Caco-2 (cell line): ENCODE data around the gene ABI3BP. TPM values are rescaled to one million over a fixed set of nuclear protein-coding genes. Genes with fewer than 3 reads are reported as not detected.

Experiments used
- BruUV-seq: library from RNA; stranded (reverse); fragments of 400-500 nt; replicated peaks from 2 replicates; lab custom pipeline; 2021; lab: Mats Ljungman, UMichigan
- CTCF ChIA-PET: fragments of 300-600 bp; sonication (Branson Sonifier 250); formaldehyde crosslinking; loops from one replicate; lab custom pipeline; 2022; ENCODE audit warnings: antibody characterized with exemption; lab: Charles Lee
- POLR2A ChIA-PET: fragments of 300-600 bp; sonication (Branson Sonifier 250); formaldehyde crosslinking; loops from one replicate; lab custom pipeline; 2022; ENCODE audit warnings: antibody characterized with exemption; lab: Charles Lee
- DNase-seq, 2 experiments: peaks; one replicate each; pipeline versions ENCODE4 v3.0.0 to v3.0.0-alpha.2; 2020 to 2022
- H3K27me3 ChIP-seq: replicated peaks from 2 replicates; pipeline ENCODE4 v1.6.0; 2011; ENCODE audit warnings: low read length; ENCODE audit not compliant: control insufficient read depth, insufficient read depth
- H3K36me3 ChIP-seq: 2 replicates; pipeline ENCODE4 v1.5.1; 2011; ENCODE audit warnings: low read length; ENCODE audit not compliant: control insufficient read depth, insufficient read depth
- H3K4me1 ChIP-seq: fragments of 250-450 bp; sonication (Bioruptor Pico); 2 replicates; pipeline ENCODE4 v1.5.1; 2020; ENCODE audit warnings: mild to moderate bottlenecking
- H3K4me3 ChIP-seq: 2 replicates; pipeline ENCODE4 v1.5.1; 2011; ENCODE audit warnings: low read depth, mild to moderate bottlenecking, control low read depth, low read length
- H3K9me3 ChIP-seq: fragments of 250-450 bp; sonication (Bioruptor Pico); 2 replicates; pipeline ENCODE4 v1.5.1; 2020; ENCODE audit warnings: mild to moderate bottlenecking, moderate library complexity
- H3K27ac Mint-ChIP-seq: one replicate; pipeline ENCODE4 v1.8.0; 2022; ENCODE audit warnings: mixed read lengths; ENCODE audit not compliant: unreplicated experiment
- H3K27me3 Mint-ChIP-seq: one replicate; pipeline ENCODE4 v1.8.0; 2022; ENCODE audit warnings: mixed read lengths; ENCODE audit not compliant: insufficient read depth, unreplicated experiment
- H3K36me3 Mint-ChIP-seq: one replicate; pipeline ENCODE4 v1.8.0; 2022; ENCODE audit warnings: mild to moderate bottlenecking, mixed read lengths; ENCODE audit not compliant: insufficient read depth, unreplicated experiment
- H3K4me1 Mint-ChIP-seq: one replicate; pipeline ENCODE4 v1.8.0; 2022; ENCODE audit warnings: low read depth, mixed read lengths; ENCODE audit not compliant: unreplicated experiment
- H3K4me3 Mint-ChIP-seq: one replicate; pipeline ENCODE4 v1.8.0; 2022; ENCODE audit warnings: mild to moderate bottlenecking, moderate library complexity, mixed read lengths; ENCODE audit not compliant: unreplicated experiment
- H3K9me3 Mint-ChIP-seq: one replicate; pipeline ENCODE4 v1.8.0; 2022; ENCODE audit warnings: mixed read lengths; ENCODE audit not compliant: unreplicated experiment
- CTCF ChIP-seq, 2 experiments: fragments of 200-600 bp in 1 of 2; IDR thresholded peaks; 1 replicate in 1 of 2; 2 replicates in 1 of 2; pipeline versions ENCODE4 v1.5.1 to v1.8.0; 2011 to 2022; ENCODE audit warnings: antibody characterized with exemption in 1 of 2, control low read depth in 1 of 2, inconsistent platforms in 1 of 2, low read depth in 1 of 2, low read length in 1 of 2, mild to moderate bottlenecking in 1 of 2, moderate library complexity in 1 of 2; ENCODE audit not compliant: insufficient read depth in 1 of 2, severe bottlenecking in 1 of 2, unreplicated experiment in 1 of 2
- intact Hi-C: fragments of 100-400 bp; cut with micrococcal nuclease; formaldehyde crosslinking; loops from one replicate; pipeline ENCODE4 v1.10.0; 2022; ENCODE audit not compliant: unreplicated experiment
- total RNA-seq: library from RNA; stranded (reverse); gene quantifications from 2 replicates; pipeline ENCODE4 v1.2.3, GENCODE V29; 2022

ABI3BP gene
- total RNA-seq, 1 experiment from 2014 or later: not detected

GRCh38 chr3:100852840-100853239 is 140.4 kb downstream of the ABI3BP start:
- POLR2A ChIA-PET: no interaction called here
- Histone ChIP-seq H3K4me1 (no peaks in the 10 kb centered on the region), H3K4me3 (no peak overlapping the region), H3K27me3 (no peaks in the 10 kb centered on the region), H3K36me3 (no peaks in the 10 kb centered on the region), H3K9me3 (no peaks in the 10 kb centered on the region)
- BruUV-seq: no TSS peak
- TF ChIP-seq CTCF (IDR thresholded peaks at IDR 0.05; ENCODE audit: insufficient read depth in 1 of 2, low read depth in 1 of 2, low read length in 1 of 2, severe bottlenecking in 1 of 2, unreplicated experiment in 1 of 2): no peak
- intact Hi-C loops: no loop called here
- no peak overlapping the region for H3K4me3 Mint-ChIP-seq
- H3K27ac Mint-ChIP-seq: no peak overlapping the region
- H3K4me1 Mint-ChIP-seq: no peaks in the 10 kb centered on the region
- H3K9me3 Mint-ChIP-seq: no peaks in the 10 kb centered on the region
- no peaks in the 10 kb centered on the region for H3K36me3 Mint-ChIP-seq
- DNase-seq: no peak
- peaks cover 16% of the 10 kb centered on the region for H3K27me3 Mint-ChIP-seq
- CTCF ChIA-PET: no interaction called here

- ChIA-PET CTCF (no interaction called here), POLR2A (no interaction called here)
- peaks cover 8% of the 10 kb centered on the region for H3K27me3 Mint-ChIP-seq
- no peak for TF ChIP-seq CTCF (IDR thresholded peaks at IDR 0.05; ENCODE audit: insufficient read depth in 1 of 2, low read depth in 1 of 2, low read length in 1 of 2, severe bottlenecking in 1 of 2, unreplicated experiment in 1 of 2)
- no peak overlapping the region for H3K4me3 Mint-ChIP-seq
- no peaks in the 10 kb centered on the region for H3K36me3 Mint-ChIP-seq
- Histone ChIP-seq H3K9me3 (no peaks in the 10 kb centered on the region), H3K27me3 (no peaks in the 10 kb centered on the region), H3K36me3 (no peaks in the 10 kb centered on the region), H3K4me1 (no peaks in the 10 kb centered on the region), H3K4me3 (no peak overlapping the region)
- intact Hi-C loops: no loop called here
- no peak overlapping the region for H3K27ac Mint-ChIP-seq
- BruUV-seq: no TSS peak
- no peaks in the 10 kb centered on the region for H3K4me1 Mint-ChIP-seq
- no peak for DNase-seq
- no peaks in the 10 kb centered on the region for H3K9me3 Mint-ChIP-seq
These were observed 142.5 kb downstream of the ABI3BP start for GRCh38 chr3:100850701-100851100.

GRCh38 chr3:100850156-100850555 is 143.1 kb downstream of the ABI3BP start:
- Mint-ChIP-seq H3K27me3 (peaks cover 8% of the 10 kb centered on the region), H3K9me3 (no peaks in the 10 kb centered on the region), H3K27ac (no peak overlapping the region), H3K36me3 (no peaks in the 10 kb centered on the region), H3K4me1 (no peaks in the 10 kb centered on the region), H3K4me3 (no peak overlapping the region)
- Histone ChIP-seq H3K9me3 (no peaks in the 10 kb centered on the region), H3K4me3 (no peak overlapping the region), H3K36me3 (no peaks in the 10 kb centered on the region), H3K4me1 (no peaks in the 10 kb centered on the region), H3K27me3 (no peaks in the 10 kb centered on the region)
- BruUV-seq: no TSS peak
- intact Hi-C loops: no loop called here
- POLR2A ChIA-PET: no interaction called here
- CTCF ChIA-PET: no interaction called here
- no peak for DNase-seq
- TF ChIP-seq CTCF (IDR thresholded peaks at IDR 0.05; ENCODE audit: insufficient read depth in 1 of 2, low read depth in 1 of 2, low read length in 1 of 2, severe bottlenecking in 1 of 2, unreplicated experiment in 1 of 2): no peak
